ENCODE measurements around the gene RAD51B. TPM values are rescaled to one million over a fixed set of nuclear protein-coding genes. Genes with fewer than 3 reads are reported as not detected.

Gene RAD51B
- total RNA-seq, 1 experiment from 2014 or later: 14.2 TPM

- 0 out of 2 replicates have a peak, but pooled peaks cover 6% of the 10 kb centered on the region for H3K9me3 Mint-ChIP-seq
- H3K36me3 Mint-ChIP-seq: no peaks in the 10 kb centered on the region
- H3K4me3 Mint-ChIP-seq: no peak overlapping the region
- H3K4me1 Mint-ChIP-seq: peaks cover 34% of the 10 kb centered on the region
- no peak for TF ChIP-seq FOXJ3 (CRISPR knock-in tag; IDR thresholded peaks at IDR 0.05; ENCODE audit: borderline replicate concordance)
- no peak for TF ChIP-seq AFF4 (CRISPR knock-in tag; IDR thresholded peaks at IDR 0.05; ENCODE audit: borderline replicate concordance)
- TF ChIP-seq NR1H2 (CRISPR knock-in tag; IDR thresholded peaks at IDR 0.05): no peak
- no peak for TF ChIP-seq E2F5 (CRISPR knock-in tag; IDR thresholded peaks at IDR 0.05)
- no peak for TF ChIP-seq ZNF671 (CRISPR knock-in tag; IDR thresholded peaks at IDR 0.05)
- no peak for TF ChIP-seq RELA (CRISPR knock-in tag; IDR thresholded peaks at IDR 0.05; ENCODE audit: borderline replicate concordance)
- no peak for TF ChIP-seq IRF1 (CRISPR knock-in tag; IDR thresholded peaks at IDR 0.05)
- TF ChIP-seq CREM (CRISPR knock-in tag; IDR thresholded peaks at IDR 0.05): no peak
- TF ChIP-seq ZNF219 (CRISPR knock-in tag; IDR thresholded peaks at IDR 0.05; ENCODE audit: borderline replicate concordance): no peak
- no peak for TF ChIP-seq SP1 (CRISPR knock-in tag; conservative IDR thresholded peaks at IDR 0.05)
- no peak for TF ChIP-seq CBFB (CRISPR knock-in tag; IDR thresholded peaks at IDR 0.05; ENCODE audit: low read depth)
- no peak for TF ChIP-seq USF1 (CRISPR knock-in tag; IDR thresholded peaks at IDR 0.05)
- TF ChIP-seq JAZF1 (CRISPR knock-in tag; IDR thresholded peaks at IDR 0.05): no peak
- TF ChIP-seq RORB (CRISPR knock-in tag; IDR thresholded peaks at IDR 0.05): no peak
- TF ChIP-seq MAX (CRISPR knock-in tag; IDR thresholded peaks at IDR 0.05): no peak
- TF ChIP-seq MXD4 (CRISPR knock-in tag; IDR thresholded peaks at IDR 0.05; ENCODE audit: borderline replicate concordance): no peak
- TF ChIP-seq HMGXB4 (CRISPR knock-in tag; IDR thresholded peaks at IDR 0.05): no peak
- no peak for TF ChIP-seq ZSCAN18 (CRISPR knock-in tag; IDR thresholded peaks at IDR 0.05)
- TF ChIP-seq GTF2I (CRISPR knock-in tag; conservative IDR thresholded peaks at IDR 0.05): no peak
- TF ChIP-seq ZMAT4 (CRISPR knock-in tag; IDR thresholded peaks at IDR 0.05): no peak
- POLR2A ChIA-PET: no interaction called here
- peak overlapping the region; percentile 48 for H3K27ac Mint-ChIP-seq
- CTCF ChIA-PET: interaction anchor here (0.9 to 1.3 kb wide), 3 partner anchors 22 to 218 kb away, joined by 3 to 5 read pairs (median 4); no protein-coding TSS in a partner anchor
- H3K27me3 Mint-ChIP-seq (ENCODE audit: low read depth): no peaks in the 10 kb centered on the region
- ATAC-seq (no peak), DNase-seq (ENCODE audit: low spot score) (no peak)
These were observed 787.1 kb downstream of the RAD51B start for GRCh38 chr14:68606644-68607043.
